ENCODE data around the gene OSM. TPM values are rescaled to one million over a fixed set of nuclear protein-coding genes. Genes with fewer than 3 reads are reported as not detected.

Gene OSM
- total and polyA plus RNA-seq, 2 experiments from 2014 or later: not detected

DNA sequence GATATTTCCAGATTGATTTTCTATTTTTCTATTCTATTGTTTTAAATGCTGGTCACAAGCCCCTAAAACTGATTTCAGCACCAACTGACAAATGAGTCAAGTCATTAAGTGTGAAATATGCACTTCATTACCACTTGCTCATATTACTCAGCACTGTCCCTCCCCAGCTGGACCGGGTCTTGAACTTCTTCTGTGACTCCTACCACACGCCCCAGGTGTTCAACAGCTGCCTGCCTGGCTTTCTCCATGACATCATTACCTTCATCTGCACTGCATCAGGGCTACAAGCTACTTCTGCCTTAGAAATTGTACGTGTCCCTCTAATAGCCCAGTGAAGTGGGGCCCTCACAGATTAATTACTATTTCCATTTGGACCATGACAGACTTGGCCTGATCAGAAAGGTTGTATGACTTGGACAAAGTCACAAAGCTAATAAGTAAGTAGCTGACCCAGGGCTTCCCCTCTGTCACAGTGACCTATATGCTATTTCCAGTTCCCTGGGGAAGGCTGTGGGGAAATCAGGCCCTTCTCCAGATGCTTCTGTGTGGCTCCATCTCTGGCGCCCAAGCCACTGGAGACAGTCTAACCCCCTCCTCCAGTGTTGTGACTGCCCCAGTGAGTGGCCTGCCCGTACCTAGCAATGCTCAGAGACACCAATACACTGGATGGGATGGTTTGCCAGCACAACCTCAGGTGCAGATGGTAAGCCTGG is 42.0 kb upstream of the OSM start (continued):
- TF ChIP-seq, protein P1, sequence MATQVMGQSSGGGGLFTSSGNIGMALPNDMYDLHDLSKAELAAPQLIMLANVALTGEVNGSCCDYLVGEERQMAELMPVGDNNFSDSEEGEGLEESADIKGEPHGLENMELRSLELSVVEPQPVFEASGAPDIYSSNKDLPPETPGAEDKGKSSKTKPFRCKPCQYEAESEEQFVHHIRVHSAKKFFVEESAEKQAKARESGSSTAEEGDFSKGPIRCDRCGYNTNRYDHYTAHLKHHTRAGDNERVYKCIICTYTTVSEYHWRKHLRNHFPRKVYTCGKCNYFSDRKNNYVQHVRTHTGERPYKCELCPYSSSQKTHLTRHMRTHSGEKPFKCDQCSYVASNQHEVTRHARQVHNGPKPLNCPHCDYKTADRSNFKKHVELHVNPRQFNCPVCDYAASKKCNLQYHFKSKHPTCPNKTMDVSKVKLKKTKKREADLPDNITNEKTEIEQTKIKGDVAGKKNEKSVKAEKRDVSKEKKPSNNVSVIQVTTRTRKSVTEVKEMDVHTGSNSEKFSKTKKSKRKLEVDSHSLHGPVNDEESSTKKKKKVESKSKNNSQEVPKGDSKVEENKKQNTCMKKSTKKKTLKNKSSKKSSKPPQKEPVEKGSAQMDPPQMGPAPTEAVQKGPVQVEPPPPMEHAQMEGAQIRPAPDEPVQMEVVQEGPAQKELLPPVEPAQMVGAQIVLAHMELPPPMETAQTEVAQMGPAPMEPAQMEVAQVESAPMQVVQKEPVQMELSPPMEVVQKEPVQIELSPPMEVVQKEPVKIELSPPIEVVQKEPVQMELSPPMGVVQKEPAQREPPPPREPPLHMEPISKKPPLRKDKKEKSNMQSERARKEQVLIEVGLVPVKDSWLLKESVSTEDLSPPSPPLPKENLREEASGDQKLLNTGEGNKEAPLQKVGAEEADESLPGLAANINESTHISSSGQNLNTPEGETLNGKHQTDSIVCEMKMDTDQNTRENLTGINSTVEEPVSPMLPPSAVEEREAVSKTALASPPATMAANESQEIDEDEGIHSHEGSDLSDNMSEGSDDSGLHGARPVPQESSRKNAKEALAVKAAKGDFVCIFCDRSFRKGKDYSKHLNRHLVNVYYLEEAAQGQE (IDR thresholded peaks at IDR 0.05; ENCODE audit: unreplicated experiment): no peak
- TF ChIP-seq, protein P2, sequence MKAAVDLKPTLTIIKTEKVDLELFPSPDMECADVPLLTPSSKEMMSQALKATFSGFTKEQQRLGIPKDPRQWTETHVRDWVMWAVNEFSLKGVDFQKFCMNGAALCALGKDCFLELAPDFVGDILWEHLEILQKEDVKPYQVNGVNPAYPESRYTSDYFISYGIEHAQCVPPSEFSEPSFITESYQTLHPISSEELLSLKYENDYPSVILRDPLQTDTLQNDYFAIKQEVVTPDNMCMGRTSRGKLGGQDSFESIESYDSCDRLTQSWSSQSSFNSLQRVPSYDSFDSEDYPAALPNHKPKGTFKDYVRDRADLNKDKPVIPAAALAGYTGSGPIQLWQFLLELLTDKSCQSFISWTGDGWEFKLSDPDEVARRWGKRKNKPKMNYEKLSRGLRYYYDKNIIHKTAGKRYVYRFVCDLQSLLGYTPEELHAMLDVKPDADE (IDR thresholded peaks at IDR 0.05): no peak
- TF ChIP-seq STAT1 (IDR thresholded peaks at IDR 0.05; ENCODE audit: unreplicated experiment) (no peak), EZH2 (IDR thresholded peaks at IDR 0.05; ENCODE audit: low read depth, unreplicated experiment) (no peak), CREB1 (CRISPR knock-in tag; IDR thresholded peaks at IDR 0.05; ENCODE audit: low read depth) (no peak)
- TF ChIP-seq, protein P3, sequence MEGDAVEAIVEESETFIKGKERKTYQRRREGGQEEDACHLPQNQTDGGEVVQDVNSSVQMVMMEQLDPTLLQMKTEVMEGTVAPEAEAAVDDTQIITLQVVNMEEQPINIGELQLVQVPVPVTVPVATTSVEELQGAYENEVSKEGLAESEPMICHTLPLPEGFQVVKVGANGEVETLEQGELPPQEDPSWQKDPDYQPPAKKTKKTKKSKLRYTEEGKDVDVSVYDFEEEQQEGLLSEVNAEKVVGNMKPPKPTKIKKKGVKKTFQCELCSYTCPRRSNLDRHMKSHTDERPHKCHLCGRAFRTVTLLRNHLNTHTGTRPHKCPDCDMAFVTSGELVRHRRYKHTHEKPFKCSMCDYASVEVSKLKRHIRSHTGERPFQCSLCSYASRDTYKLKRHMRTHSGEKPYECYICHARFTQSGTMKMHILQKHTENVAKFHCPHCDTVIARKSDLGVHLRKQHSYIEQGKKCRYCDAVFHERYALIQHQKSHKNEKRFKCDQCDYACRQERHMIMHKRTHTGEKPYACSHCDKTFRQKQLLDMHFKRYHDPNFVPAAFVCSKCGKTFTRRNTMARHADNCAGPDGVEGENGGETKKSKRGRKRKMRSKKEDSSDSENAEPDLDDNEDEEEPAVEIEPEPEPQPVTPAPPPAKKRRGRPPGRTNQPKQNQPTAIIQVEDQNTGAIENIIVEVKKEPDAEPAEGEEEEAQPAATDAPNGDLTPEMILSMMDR (conservative IDR thresholded peaks at IDR 0.05; ENCODE audit: low read depth in 2 of 2): no peak

DNA sequence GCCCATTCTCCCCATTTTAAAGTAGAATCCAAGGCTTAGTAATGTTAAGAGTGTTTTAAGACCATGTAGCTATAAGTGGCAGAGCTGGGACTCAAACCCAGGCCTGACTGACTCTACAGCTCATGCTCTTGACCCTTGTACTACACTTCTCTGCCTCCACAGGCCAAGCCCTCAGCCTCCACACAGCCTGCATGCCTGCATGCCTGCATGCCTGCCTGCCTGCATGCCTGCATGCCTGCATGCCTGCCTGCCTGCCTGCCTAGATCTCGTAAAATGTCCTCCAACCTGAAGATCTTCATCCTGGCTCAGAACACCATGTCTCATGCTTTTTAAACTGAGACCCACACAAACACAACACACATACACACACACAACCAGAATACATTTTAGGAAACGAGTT is 41.4 kb upstream of the OSM start:
- H3K9me3 Mint-ChIP-seq: no peaks in the 10 kb centered on the region
- no peak overlapping the region for H3K4me2 ChIP-seq
- H3K36me3 ChIP-seq (ENCODE audit: insufficient read depth): no peaks in the 10 kb centered on the region
- no peaks in the 10 kb centered on the region for H3K79me2 ChIP-seq (replicated peaks; ENCODE audit: insufficient read depth)
- H3K4me1 ChIP-seq (ENCODE audit: insufficient read depth): peaks cover 4% of the 10 kb centered on the region; the same call in 1 of the 2 replicates
- no peaks in the 10 kb centered on the region for H3F3A ChIP-seq (replicated peaks; ENCODE audit: low read depth)
- no peaks in the 10 kb centered on the region for H3K36me3 Mint-ChIP-seq (ENCODE audit: low read depth)
- no peaks in the 10 kb centered on the region for H3K27me3 ChIP-seq (ENCODE audit: insufficient read depth)
- no peak overlapping the region for H3K4me3 Mint-ChIP-seq
- ATAC-seq (no peak), DNase-seq (ENCODE audit: low spot score) (no peak)
- H2AFZ ChIP-seq: no peak overlapping the region
- H3K27me3 Mint-ChIP-seq (ENCODE audit: insufficient read depth, low read depth, poor library complexity): peaks cover 3% of the 10 kb centered on the region
- H3K27ac ChIP-seq (ENCODE audit: low read depth): no peak overlapping the region
- H3K27ac Mint-ChIP-seq: no peak overlapping the region
- peaks cover 11% of the 10 kb centered on the region for H3K4me1 Mint-ChIP-seq
- H3K9me2 ChIP-seq (ENCODE audit: insufficient read depth): no peaks in the 10 kb centered on the region
- peaks cover 3% of the 10 kb centered on the region for H4K20me1 ChIP-seq (replicated peaks; ENCODE audit: insufficient read depth)
- no peak overlapping the region for H3K4me3 ChIP-seq
- TF ChIP-seq POLR2AphosphoS5 (IDR thresholded peaks at IDR 0.05; ENCODE audit: low read depth) (no peak), STAT1 (IDR thresholded peaks at IDR 0.05; ENCODE audit: unreplicated experiment) (no peak), ZNF114 (CRISPR knock-in tag; IDR thresholded peaks at IDR 0.05) (no peak), EZH2phosphoT487 (IDR thresholded peaks at IDR 0.05; ENCODE audit: unreplicated experiment) (no peak), EZH2 (IDR thresholded peaks at IDR 0.05; ENCODE audit: low read depth, unreplicated experiment) (no peak)
- TF ChIP-seq, protein P1 (IDR thresholded peaks at IDR 0.05; ENCODE audit: unreplicated experiment): no peak

All from GM23338 (cell line).